IPS-11a (cell line): ENCODE data around the gene TUSC2.

Experiments used
- H3K4me3 ChIP-seq: one replicate; pipeline ENCODE4 v1.5.1; 2013; ENCODE audit warnings: low read depth, low read length, control low read depth

Gene TUSC2, protein sequence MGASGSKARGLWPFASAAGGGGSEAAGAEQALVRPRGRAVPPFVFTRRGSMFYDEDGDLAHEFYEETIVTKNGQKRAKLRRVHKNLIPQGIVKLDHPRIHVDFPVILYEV

DNA sequence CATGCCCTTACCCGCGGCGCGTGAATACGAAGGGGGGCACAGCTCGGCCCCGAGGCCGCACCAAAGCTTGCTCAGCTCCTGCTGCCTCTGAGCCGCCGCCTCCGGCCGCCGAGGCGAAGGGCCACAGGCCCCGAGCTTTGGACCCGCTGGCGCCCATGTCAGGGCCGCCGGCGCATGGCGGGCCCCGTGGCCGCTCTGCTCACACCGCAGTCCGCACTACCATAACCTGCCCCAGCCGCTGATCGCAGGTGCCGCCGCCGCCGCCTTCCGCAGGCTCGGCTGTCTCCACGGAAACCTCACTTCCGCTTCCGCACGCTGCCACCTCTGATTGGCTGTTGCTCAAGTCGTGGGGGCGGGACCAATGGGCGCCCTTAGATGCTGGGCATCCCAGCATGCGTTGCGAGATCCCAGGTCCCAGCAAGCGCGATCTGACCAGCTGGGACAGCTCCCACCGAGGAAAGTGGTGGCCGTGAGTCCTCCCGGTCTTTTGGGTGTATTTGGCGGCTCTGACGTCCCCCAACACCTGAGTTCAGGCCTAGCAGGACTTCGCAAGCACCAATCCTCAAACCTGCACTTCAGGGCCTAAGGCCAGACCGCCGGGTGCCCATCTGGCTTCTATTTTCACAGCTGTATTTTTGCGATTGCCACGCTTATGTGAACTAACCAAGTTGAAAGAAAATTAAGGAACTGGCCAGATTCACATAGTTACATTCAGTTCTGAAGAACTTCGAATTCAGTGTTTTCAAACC lies at the start of gene TUSC2:
TUSC2 (minus strand) TSS at position 281 of the 749 bp plus-strand sequence; CDS start at position 157, 124 bp downstream.
- peak within 1 kb of the TSS; percentile 94 for H3K4me3 ChIP-seq

DNA sequence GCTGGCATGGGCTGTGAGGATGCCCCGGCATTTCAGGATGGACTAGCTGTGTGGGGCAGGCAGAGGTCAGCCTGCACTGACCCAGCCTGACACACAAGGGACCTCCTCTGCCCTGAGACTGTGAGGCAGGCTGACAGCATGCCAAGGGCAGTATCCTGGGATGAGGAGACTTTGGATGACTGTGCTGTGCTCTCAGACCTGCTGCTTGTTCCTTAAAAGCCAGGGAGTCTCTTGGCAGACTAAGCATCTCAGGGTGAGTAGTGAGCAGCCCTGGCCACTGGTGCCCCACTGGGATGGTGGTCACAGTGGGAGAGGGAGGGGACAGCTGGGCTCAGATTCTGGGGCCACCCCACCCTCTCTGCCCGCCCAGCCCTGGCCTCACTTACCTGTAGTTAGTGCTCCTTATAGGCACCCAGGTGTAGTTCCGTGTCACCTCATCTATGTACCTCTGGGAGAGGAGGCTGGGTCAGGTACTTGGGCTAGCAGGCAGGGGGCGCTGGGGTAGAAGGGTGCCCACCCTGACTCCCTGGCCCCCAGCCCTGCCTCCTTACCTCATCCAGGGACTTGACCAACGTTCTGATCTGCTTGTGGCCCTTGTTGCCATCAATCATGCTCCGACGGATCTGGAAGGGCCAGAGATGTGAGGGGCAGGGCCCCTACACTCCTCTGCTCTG lies 47.4 kb upstream of the TUSC2 start:
- no peak overlapping the region for H3K4me3 ChIP-seq

DNA sequence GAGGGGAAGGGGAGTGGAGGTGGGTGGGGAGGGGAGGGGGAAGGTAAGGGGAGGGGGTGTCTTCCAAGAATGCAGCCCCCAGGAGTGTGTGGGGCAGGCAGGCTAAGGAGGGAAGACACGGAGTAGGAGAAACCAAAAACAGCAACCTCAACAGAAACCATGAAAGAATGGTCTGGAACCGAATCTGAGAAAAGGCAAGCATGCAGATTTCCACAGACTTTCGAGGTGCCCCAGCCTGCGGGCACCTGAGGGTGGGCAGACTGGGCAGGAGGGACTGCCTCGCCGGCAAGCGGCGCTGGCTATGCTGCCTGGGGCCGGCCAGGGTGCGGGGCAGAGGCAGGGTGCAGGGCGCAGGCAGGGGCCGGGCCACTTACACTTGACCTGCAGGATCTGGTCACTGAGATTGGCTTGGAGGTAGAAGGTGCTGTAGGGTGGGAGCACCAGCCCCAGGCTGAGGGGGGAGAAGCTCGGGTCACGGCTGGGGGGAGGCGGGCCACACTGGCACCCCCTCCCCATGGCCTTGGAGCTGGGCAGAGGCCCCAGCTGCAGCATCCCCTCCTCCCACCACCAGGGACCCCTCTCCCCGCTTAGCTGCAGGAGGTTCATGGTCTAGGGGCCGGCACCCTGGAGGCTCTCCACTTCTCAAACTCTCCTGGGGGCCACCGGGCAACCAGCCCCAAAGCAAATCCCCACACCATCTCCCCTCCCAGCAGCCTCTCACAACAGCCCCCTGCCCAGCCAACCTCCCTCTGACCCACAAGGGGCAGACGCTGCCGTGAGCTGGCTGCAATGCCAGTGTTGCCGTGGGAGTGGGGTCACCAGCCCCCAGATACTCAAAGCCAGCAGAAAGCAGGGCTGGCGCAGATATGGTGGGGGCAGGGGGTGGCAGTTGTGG lies 46.6 kb upstream of the TUSC2 start:
- no peak overlapping the region for H3K4me3 ChIP-seq

DNA sequence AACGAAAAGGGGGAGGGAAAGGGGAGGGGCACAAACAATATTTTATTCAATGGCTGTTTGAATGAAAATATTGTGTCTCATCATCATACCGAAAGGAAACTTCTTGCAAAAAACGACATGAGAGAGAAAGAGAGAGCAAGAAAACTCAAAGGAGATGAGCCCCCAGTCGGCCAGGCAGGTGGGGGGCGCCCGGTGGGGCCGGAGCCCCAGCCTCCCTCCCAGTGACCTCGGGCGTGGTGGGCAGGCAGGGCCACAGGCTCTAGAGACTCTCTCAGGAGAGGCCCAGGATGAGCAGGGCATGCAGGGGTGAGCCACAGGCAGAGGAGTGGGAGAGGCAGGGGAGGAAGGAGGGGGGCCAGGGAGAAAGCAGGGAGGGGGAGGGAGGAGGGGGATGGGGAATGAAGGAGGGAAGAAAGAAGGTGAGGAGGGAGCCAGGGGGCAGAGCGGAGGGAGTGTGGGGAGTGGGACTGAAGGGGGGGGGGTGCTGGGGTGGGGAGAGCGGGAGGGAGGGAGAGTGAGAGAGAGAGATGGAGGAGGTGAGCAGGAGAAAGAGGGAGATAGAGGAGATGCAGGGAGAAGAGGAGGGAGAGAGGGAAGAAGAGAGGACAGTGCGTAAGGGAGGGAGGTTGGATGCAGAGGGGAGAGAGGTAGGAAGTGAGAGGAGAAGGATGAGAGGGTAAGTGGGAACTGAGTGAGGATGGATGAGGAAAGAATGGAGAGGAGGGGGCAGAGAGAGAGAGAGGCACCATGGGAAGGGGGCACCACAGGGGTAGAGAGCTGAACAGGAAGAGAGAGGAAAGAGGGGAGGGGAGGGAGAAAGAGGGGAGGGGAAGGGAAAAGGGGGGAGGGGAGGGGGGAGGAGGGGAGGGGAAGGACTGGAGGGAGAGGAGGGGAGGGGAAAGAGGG lies 45.4 kb upstream of the TUSC2 start:
- H3K4me3 ChIP-seq = no peak overlapping the region

DNA sequence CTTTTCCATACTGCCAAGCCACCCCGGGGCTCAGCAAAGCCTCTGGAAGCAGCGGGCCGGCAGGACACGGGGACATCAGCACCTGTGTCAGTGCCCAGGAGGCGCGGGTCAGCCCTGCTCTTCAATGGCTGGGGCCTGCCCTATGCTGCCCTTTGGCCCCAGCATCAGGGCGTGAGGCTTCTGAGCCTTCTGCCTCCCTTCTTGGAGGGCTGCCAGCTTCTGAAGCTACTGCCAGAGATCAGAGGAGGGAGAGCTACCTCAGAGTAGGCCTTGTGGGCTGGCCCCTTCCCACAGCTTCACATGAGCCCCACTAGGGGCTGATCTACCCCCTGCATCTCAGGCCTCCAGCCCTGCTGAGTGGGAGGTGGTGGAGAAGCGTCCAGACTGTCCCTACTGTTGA lies 44.3 kb upstream of the TUSC2 start:
- H3K4me3 ChIP-seq = no peak overlapping the region

DNA sequence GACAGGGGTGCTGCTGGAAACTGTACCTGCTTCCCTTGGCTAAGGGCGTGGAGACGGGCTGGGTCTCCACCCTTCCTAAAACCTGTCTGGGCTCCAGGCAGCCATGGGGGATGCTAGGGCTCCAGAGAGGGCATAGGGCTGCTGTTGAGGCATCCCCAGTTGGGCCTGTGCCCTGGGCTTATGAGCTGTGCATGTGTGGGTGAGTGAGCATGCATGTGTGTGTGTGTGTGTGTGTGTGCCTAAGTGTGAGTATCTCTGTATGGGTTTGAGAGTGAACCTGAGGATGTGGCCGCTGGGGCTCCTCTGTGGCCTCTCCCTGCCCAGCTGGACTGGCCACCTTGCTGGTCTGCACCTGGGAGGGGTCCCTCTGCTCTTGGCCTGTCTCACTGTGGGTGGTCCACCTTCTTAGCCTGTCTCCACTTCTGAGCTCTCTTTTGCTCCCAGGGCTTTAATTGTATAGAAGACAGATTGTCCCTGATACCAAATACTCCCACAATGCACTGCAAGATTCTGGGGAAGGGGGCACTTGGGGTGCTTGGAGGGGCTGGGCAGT lies 43.2 kb upstream of the TUSC2 start:
- no peak overlapping the region for H3K4me3 ChIP-seq

DNA sequence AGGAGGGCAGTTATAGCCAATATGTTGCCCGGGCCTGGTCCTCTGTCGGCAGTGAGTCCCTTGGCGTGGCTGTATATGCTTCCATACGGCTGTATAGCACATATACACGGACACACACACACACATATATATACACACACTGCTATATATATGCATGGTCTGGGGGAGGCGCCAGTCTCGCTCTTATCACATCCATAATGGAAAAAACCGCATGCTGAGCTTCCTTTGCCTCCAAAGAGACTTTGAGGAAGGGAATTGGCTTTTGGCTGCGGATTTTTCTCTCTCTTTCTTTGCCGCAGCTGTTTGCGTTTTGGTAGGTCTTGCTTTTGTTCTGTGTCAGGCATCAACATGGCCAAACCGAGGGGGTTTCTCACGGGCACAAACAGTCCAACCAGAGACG lies 42.6 kb upstream of the TUSC2 start:
- H3K4me3 ChIP-seq = no peak overlapping the region

DNA sequence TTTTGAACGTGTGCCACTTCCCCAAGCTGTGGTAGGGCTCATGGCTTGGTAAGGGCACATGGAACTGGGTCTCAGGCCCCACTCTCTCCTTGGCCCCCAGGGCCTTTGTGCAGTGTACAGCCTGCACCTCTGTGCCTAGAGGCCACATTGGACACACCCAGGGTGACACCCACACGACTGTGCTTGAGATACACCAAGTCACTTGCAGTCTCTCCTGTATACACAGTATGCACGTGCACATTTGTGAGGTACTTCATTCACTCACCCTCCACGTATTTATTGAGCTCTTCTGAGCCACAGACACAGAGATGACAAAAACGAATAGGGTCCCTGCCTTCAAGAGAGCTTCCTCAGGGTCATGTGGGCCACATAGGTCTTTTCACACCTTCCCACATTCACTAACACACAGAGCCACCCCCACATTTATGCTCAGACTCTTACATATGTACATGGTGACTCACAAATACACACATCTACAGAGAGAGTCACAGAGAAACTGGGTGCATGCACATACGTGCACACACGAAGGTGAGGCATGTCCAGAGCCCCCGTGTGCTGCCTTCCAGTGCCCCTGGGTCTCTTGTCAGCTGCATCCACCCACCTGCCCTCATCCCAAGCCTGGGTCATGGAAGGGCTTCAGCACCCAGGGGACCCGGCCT lies 41.1 kb upstream of the TUSC2 start:
- H3K4me3 ChIP-seq = no peak overlapping the region

DNA sequence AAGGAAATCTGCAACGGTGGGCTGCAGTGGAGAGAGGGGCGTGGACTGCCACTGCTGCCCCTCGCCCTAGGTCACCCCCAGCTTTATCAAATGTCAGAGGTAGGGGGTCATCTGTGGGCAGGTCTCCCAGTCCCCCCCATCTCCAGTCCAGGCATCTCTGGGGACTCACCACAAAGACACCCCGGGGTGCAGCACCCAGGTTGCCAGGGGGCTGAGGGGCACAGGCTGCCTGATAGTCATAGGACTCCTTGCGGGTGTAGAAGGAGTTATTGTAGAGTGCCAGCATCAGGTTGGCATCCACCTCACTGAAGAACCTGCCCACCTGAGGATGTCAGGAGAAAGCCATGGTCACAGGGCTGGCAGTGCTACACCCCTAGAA lies 37.8 kb upstream of the TUSC2 start:
- H3K4me3 ChIP-seq = peak overlapping the region; percentile 55

DNA sequence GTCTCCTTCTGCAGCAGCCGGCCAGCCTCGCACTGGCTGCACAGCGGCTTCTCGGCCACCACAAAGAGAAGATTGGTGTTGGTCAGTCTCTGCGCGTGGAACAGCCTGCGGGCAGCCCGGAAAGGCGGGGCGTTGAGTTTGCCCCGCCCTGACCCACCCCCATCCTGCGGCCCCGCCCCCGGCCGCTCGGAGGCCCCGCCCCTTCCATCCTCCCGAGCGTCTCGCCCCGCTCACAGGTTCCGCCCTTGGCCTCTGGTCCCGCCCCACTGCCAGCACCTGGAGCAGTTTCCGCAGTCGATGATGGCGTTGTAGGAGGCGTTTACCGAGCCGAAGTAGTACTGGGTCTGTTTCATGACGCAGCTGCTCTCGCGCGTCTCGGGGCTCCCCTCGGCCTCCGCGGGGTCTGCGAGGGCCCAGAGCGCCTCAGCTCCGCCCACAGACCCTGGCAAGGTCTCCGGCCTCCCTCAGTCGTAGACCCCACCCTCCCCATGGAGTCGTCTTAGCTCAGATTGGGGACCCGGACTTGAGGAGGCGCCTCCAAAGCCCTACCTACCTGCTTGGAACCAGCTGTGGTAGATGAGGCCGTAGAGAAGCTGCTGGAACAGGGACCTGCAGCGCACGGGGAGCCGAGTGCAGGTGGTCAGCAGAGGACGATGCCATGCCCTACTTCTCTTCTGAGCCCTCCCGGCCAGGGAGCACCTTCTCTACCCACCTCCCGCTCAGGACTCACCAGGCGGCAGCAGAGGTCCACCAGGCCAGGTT lies 37.2 kb upstream of the TUSC2 start:
- peak overlapping the region; percentile 55 for H3K4me3 ChIP-seq

DNA sequence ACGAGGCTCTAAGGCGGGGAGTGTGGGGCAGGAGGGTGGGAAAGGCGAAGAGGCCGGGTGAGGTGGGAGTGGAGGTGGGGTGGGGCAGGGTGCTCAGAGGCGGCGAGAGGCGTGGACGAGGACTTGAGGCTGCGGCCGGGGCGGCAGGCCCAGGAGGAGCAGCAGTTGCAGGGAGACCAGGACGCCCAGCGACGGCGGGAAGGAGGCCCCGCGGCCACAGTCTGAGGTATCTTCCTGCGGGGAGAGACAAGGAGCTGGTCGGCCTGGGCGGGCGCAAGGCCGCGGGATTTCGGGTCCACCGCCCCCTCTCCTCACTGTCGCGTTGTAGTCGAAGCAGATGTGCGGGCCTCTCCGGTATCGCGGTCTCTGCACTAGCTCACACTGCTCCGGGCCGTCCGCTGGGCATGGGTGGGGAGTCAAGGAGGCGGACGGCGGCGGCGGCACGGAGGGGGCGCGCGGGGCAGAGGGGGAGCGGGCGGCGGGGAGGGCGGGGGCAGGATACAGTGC lies 36.6 kb upstream of the TUSC2 start:
- peak overlapping the region; percentile 17 for H3K4me3 ChIP-seq

DNA sequence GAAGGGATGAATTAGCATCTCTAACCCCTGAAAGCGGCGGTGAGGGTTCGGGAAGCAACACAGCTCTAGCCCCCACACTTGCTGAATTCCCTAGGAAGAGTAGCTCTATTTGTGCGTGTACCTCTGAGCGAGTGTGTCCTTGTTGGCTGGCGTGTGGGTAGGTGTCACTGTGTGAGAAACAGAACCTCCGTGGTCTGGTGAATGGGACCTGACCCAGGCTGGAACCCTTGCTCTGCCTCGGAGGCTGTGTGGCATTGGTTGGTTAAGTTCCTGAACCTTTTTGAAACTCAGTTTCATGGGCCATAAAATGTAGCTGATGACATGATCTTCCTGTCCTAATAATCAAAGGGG lies 31.7 kb upstream of the TUSC2 start:
- H3K4me3 ChIP-seq = peak overlapping the region; percentile 30

DNA sequence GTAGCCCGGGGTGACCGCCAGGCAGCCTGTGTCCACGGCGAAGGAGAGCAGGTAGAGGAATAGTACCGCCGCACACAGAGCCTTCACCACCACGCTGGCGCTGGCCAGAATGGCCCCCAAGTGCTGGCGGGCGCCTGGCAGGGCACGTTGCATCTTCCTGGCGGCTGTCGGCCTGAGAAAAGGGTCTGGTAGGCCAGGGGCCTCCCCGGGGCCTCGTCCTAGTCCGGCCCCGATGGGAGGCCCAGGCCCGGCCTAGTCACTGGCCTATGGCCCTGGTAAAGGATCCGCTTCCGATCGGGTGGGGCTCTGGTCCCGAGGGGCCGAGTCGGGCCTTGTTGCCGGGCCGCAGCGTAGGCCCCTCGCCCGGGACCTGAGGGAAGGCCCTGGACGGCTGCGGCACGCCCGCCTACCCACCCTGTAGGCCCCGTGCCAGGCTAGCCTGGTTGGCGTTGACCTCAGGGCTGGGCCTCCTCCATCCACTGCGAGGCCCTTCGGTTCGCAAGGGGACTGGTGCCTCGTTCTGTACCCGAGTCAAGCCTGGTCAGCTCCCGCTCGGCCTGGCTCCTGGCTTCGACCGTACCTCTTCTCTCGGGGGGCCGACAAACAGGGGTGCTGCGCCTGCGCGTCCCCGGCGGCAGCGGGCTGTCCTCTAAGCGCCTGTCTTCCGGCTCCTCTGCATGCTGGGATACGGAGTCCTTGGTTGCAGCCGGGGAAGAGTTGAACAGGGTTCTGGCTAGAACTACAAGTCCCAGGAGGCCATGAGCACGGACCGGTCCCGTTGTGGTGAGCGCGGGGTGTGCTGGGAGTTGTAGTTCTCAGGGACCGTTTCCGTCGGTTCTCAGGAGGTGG lies 31.1 kb upstream of the TUSC2 start, which contains the start of gene TMEM115:
TMEM115 (minus strand) TSS at position 611 of the 849 bp plus-strand sequence; CDS start at position 153, 458 bp downstream.
- H3K4me3 ChIP-seq = peak within 1 kb of the TSS; percentile 95

DNA sequence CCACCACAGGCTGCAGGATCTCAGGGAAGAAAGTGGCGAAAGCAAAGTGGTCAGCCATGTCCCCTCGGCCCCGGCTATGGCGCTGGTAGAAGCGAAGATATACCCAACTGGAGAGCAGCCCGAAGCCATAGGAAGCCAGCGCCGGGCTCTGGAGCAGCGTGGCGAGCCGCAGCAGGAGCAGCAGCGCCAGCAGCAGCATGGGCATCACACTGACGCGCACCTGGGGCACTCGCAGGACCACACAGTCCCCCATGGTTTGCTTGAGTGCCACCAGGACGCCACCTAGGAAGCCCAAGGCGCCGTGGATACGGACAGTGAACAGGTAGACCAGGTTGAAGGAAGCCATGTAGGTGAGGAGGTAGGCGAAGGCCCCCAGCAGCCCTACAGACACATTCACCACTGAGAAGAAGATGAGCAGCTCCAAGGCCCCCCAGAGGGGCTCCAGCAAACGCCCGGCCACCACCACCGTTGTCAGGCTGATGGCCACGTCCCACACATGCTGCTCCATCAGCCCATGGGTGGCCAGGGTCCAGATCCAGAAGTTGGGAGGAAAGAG lies 30.4 kb upstream of the TUSC2 start:
- H3K4me3 ChIP-seq = peak overlapping the region; percentile 95

DNA sequence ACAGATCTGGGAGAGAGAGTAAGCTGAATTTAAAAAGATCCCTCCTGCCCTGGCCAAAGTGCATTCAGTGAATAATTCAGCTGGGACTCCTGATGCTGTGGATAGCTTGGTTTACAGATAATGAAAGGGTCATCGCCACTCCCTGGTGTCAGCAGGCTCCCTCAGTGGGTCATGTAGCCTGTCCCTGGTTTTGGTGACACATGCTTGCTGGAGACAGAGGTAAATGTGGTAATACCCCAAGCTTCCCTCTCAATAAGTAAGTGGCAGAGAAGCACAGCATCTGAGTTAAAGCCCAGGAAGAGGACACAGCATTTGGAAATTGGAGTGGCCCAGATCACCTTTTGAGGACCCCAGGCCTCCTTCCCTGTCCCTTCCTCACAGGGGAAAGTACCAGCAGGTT lies 29.5 kb upstream of the TUSC2 start:
- H3K4me3 ChIP-seq = no peak overlapping the region

DNA sequence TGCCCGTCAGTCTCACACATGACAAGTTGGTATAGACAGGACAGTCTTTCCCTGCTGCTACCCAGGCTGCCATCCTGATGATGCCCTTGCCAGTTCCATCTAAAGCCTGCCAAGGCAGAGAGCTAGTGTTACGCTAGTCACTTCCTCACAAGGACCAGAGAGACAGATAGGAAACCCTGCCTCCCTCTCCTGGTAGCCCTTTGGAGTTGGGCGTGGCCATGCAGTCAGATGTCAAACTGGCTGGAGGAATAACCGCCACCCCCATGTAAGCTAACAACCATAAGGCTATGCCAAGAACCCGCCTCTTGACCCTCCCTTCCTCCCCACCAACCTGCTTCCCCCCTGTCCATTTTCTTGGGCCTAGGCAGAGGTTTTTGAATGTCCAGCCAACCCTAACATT lies 28.5 kb upstream of the TUSC2 start:
- H3K4me3 ChIP-seq = no peak overlapping the region

DNA sequence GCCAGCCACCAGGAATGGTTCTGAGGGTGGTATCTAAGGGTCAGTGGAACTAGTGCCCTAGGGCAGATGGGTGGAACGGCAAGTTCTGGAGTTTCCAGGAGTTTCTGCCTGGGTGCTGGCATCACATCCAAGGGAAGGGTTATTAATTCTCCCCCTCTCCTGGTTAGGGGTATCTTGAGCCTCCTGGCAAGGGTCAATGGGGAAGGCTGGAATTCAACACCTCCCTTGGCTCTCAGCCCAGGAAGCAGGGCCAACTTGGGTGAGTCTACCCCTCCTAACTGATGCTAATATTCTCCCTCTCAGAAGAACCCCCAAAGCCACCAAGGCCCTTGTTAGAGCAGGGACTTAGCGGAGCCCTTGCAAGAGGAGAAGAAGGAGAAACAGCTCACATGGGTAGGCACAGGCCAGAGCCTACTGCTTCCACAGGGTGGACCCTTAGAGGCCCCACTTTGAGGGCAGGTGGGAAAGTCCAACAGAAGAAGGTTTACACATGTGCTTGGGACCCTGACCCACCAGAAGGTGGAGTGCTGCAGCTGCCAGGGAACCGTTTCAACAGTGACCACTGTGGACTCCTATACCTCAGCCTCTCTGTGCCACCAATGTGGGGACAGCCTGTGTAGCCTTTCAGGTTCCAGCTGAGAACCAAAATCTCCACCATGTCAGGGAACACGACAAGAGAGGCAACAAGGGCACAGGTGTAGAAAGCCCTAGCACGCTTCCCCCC lies 28.0 kb upstream of the TUSC2 start:
- no peak overlapping the region for H3K4me3 ChIP-seq
